Measurements from ENCODE around the gene MEGF8.
"Not testable (repeated sequence)": the region's sequence is repeated elsewhere in the genome, so short reads cannot be mapped to it uniquely, and the experiment has no call there.

Gene MEGF8

GRCh38 chr19:42328106-42328505 is 2.7 kb downstream of the MEGF8 start:
- no peak overlapping the region for H3K9ac ChIP-seq (ENCODE audit: low read length)
- no peaks in the 10 kb centered on the region for H3K36me3 ChIP-seq (ENCODE audit: low read length)
- H3K9me2 ChIP-seq (replicated peaks; ENCODE audit: insufficient read depth, low read length) = no peaks in the 10 kb centered on the region
- no peaks in the 10 kb centered on the region for H3K27me3 ChIP-seq (ENCODE audit: low read length)
- no peaks in the 10 kb centered on the region for H3K9me3 ChIP-seq (ENCODE audit: insufficient read depth, low read length)
- TF ChIP-seq CTCF (IDR thresholded peaks at IDR 0.05; ENCODE audit: insufficient read depth, low read length, poor library complexity, severe bottlenecking) = no peak
- no peak for TF ChIP-seq EZH2phosphoT487 (conservative IDR thresholded peaks at IDR 0.05; ENCODE audit: low read length)
- H3F3A ChIP-seq (ENCODE audit: insufficient read depth) = no peaks in the 10 kb centered on the region
- H3K79me2 ChIP-seq (ENCODE audit: insufficient read depth, low read length) = no peaks in the 10 kb centered on the region
- no peaks in the 10 kb centered on the region for H4K20me1 ChIP-seq (ENCODE audit: low read depth, low read length)
- no peak overlapping the region for H3K4me2 ChIP-seq (ENCODE audit: low read depth, low read length, poor library complexity, severe bottlenecking)
- no peak overlapping the region for H3K27ac ChIP-seq (ENCODE audit: low read depth, low read length)
- H3K4me3 ChIP-seq (ENCODE audit: insufficient read depth, low read length, poor library complexity, severe bottlenecking) = no peak overlapping the region
- H2AFZ ChIP-seq (ENCODE audit: low read depth, low read length, severe bottlenecking) = no peak overlapping the region

- Histone ChIP-seq H3K4me3 (ENCODE audit: insufficient read depth, low read length, poor library complexity, severe bottlenecking) (no peak overlapping the region), H3K79me2 (ENCODE audit: insufficient read depth, low read length) (no peaks in the 10 kb centered on the region), H3F3A (ENCODE audit: insufficient read depth) (no peaks in the 10 kb centered on the region), H2AFZ (ENCODE audit: low read depth, low read length, severe bottlenecking) (no peak overlapping the region), H3K36me3 (ENCODE audit: low read length) (no peaks in the 10 kb centered on the region), H3K9me3 (ENCODE audit: insufficient read depth, low read length) (no peaks in the 10 kb centered on the region), H4K20me1 (ENCODE audit: low read depth, low read length) (no peaks in the 10 kb centered on the region), H3K9ac (ENCODE audit: low read length) (no peak overlapping the region), H3K4me2 (ENCODE audit: low read depth, low read length, poor library complexity, severe bottlenecking) (no peak overlapping the region), H3K9me2 (replicated peaks; ENCODE audit: insufficient read depth, low read length) (no peaks in the 10 kb centered on the region), H3K27ac (ENCODE audit: low read depth, low read length) (no peak overlapping the region), H3K27me3 (ENCODE audit: low read length) (no peaks in the 10 kb centered on the region)
- no peak for TF ChIP-seq CTCF (IDR thresholded peaks at IDR 0.05; ENCODE audit: insufficient read depth, low read length, poor library complexity, severe bottlenecking)
- TF ChIP-seq EZH2phosphoT487 (conservative IDR thresholded peaks at IDR 0.05; ENCODE audit: low read length) = no peak
Observed at GRCh38 chr19:42328854-42329253, 3.4 kb downstream of the MEGF8 start.

GRCh38 chr19:42330241-42330711 is 4.8 kb downstream of the MEGF8 start:
- no peak overlapping the region for H3K27ac ChIP-seq (ENCODE audit: low read depth, low read length)
- H3K36me3 ChIP-seq (ENCODE audit: low read length) = no peaks in the 10 kb centered on the region
- H4K20me1 ChIP-seq (ENCODE audit: low read depth, low read length) = no peaks in the 10 kb centered on the region
- H3K9ac ChIP-seq (ENCODE audit: low read length) = no peak overlapping the region
- H3K9me2 ChIP-seq (replicated peaks; ENCODE audit: insufficient read depth, low read length) = no peaks in the 10 kb centered on the region
- no peak for TF ChIP-seq EZH2phosphoT487 (conservative IDR thresholded peaks at IDR 0.05; ENCODE audit: low read length)
- H3K4me3 ChIP-seq (ENCODE audit: insufficient read depth, low read length, poor library complexity, severe bottlenecking) = no peak overlapping the region
- H3K4me2 ChIP-seq (ENCODE audit: low read depth, low read length, poor library complexity, severe bottlenecking) = no peak overlapping the region
- no peak overlapping the region for H2AFZ ChIP-seq (ENCODE audit: low read depth, low read length, severe bottlenecking)
- no peaks in the 10 kb centered on the region for H3K79me2 ChIP-seq (ENCODE audit: insufficient read depth, low read length)
- no peaks in the 10 kb centered on the region for H3F3A ChIP-seq (ENCODE audit: insufficient read depth)
- H3K9me3 ChIP-seq (ENCODE audit: insufficient read depth, low read length) = no peaks in the 10 kb centered on the region
- H3K27me3 ChIP-seq (ENCODE audit: low read length) = no peaks in the 10 kb centered on the region

GRCh38 chr19:42331333-42331732 is 5.9 kb downstream of the MEGF8 start:
- not testable (repeated sequence) for H4K20me1 ChIP-seq (ENCODE audit: low read depth, low read length); H3K79me2 ChIP-seq (ENCODE audit: insufficient read depth, low read length); H3K27ac ChIP-seq (ENCODE audit: low read depth, low read length); H3K36me3 ChIP-seq (ENCODE audit: low read length); H3K4me3 ChIP-seq (ENCODE audit: insufficient read depth, low read length, poor library complexity, severe bottlenecking); H3K9me3 ChIP-seq (ENCODE audit: insufficient read depth, low read length); H2AFZ ChIP-seq (ENCODE audit: low read depth, low read length, severe bottlenecking); H3F3A ChIP-seq (ENCODE audit: insufficient read depth); H3K27me3 ChIP-seq (ENCODE audit: low read length); H3K9me2 ChIP-seq (replicated peaks; ENCODE audit: insufficient read depth, low read length); H3K9ac ChIP-seq (ENCODE audit: low read length); H3K4me2 ChIP-seq (ENCODE audit: low read depth, low read length, poor library complexity, severe bottlenecking)
